Uterus (tissue), 4 donors: ENCODE data around the gene NABP2. TPM values are rescaled to one million over a fixed set of nuclear protein-coding genes. Genes with fewer than 3 reads are reported as not detected.
"Not testable (repeated sequence)": the region's sequence is repeated elsewhere in the genome, so short reads cannot be mapped to it uniquely, and the experiment has no call there.

ENCODE experiments used
- DNase-seq, 2 donors: peaks; one replicate each; pipeline ENCODE4 v3.0.0-alpha.2; 2019 to 2020
- H3K27ac ChIP-seq, 2 donors: fragments of 200-600 bp; sonication (generic); 1 replicate in 1 of 2; 2 replicates in 1 of 2; pipeline ENCODE4 v1.5.1; 2016 to 2018
- H3K27me3 ChIP-seq, 2 donors: fragments of 200-600 bp; sonication (generic); one replicate each; pipeline ENCODE4 v1.5.1; 2018 to 2019; ENCODE audit warnings: control low read depth in 1 of 2
- H3K36me3 ChIP-seq, 2 donors: fragments of 200-600 bp; sonication (generic); one replicate each; pipeline ENCODE4 v1.5.1; 2019; ENCODE audit warnings: control low read depth in 1 of 2
- H3K4me1 ChIP-seq, 2 donors: fragments of 200-600 bp; sonication (generic); one replicate each; pipeline ENCODE4 v1.5.1; 2018 to 2019; ENCODE audit warnings: control low read depth in 1 of 2
- H3K4me3 ChIP-seq, 2 donors: fragments of 200-600 bp; sonication (generic); 1 replicate in 1 of 2; 2 replicates in 1 of 2; pipeline ENCODE4 v1.5.1; 2018 to 2019; ENCODE audit warnings: mild to moderate bottlenecking in 1 of 2
- H3K9me3 ChIP-seq, 2 donors: fragments of 200-600 bp; sonication (generic); one replicate each; pipeline ENCODE4 v1.5.1; 2019; ENCODE audit warnings: control low read depth in 1 of 2
- POLR2A ChIP-seq, 2 donors: fragments of 450-650 bp; IDR thresholded peaks; one replicate each; pipeline ENCODE4 v1.6.1; 2016; ENCODE audit warnings: antibody characterized with exemption in 2 of 2, mild to moderate bottlenecking in 1 of 2, moderate library complexity in 1 of 2
- intact Hi-C: fragments of 100-400 bp; cut with DNase I; formaldehyde crosslinking; loops from one replicate; pipeline ENCODE4 v1.15.1; 2023; ENCODE audit warnings: low total_unique reads
- total RNA-seq, 4 donors: library from RNA; depleted of rRNA in 3 of 4; stranded (reverse); fragments of >200 nt in 3 of 4; gene quantifications; one replicate each; pipeline versions ENCODE4 v1.1.0 to v1.2.4, GENCODE V29; 2014 to 2023
- TF ChIP-seq, protein P1 (sequence below), 4 experiments: fragments of 200-600 bp in 2 of 4; fragments of 450-650 bp in 2 of 4; sonication (generic) in 2 of 4; IDR thresholded peaks; one replicate each; pipeline ENCODE4 v1.5.1; 2016 to 2019; ENCODE audit warnings: antibody characterized with exemption in 4 of 4, mild to moderate bottlenecking in 2 of 4, moderate library complexity in 1 of 4
- donor health status: DM: yes; HTN: yes; CAD: no.

NABP2 gene
- total RNA-seq, 4 donors from 2014 or later = 5.0 to 28.4 (median 12.2) TPM

DNA sequence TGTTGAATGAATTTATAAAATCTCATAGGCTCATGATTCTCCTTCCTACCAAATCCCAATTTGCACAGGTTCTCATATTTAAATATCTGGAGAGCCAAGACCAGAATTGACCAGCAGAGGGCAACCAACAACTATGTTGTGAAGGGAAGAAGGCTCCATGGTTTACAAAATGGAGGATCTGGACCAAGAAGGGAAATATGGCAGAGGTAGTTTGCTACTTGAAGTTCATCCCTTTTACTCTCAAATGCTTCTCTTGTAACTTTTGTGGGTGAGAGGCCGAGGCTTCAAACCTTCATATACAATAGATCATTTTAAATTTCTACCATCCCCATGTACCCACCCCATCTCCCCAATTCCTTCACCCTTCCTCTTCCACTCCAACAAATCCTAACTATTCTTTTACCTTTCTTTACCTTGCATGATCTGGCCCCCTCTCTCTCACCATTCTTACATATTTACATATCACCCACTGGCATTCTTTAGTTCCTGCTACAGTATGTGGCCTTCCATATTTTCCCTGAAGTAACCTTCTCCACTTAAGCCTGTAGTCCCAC, 31.0 kb upstream of the NABP2 start:
- intact Hi-C loops = no loop called here
- no peak overlapping the region for H3K27ac ChIP-seq
- H3K9me3 ChIP-seq = no peaks in the 10 kb centered on the region
- H3K4me3 ChIP-seq = no peak overlapping the region
- DNase-seq = peak; percentile 61 to 85
- no peaks in the 10 kb centered on the region for H3K27me3 ChIP-seq
- no peaks in the 10 kb centered on the region for H3K4me1 ChIP-seq
- TF ChIP-seq, protein P1, sequence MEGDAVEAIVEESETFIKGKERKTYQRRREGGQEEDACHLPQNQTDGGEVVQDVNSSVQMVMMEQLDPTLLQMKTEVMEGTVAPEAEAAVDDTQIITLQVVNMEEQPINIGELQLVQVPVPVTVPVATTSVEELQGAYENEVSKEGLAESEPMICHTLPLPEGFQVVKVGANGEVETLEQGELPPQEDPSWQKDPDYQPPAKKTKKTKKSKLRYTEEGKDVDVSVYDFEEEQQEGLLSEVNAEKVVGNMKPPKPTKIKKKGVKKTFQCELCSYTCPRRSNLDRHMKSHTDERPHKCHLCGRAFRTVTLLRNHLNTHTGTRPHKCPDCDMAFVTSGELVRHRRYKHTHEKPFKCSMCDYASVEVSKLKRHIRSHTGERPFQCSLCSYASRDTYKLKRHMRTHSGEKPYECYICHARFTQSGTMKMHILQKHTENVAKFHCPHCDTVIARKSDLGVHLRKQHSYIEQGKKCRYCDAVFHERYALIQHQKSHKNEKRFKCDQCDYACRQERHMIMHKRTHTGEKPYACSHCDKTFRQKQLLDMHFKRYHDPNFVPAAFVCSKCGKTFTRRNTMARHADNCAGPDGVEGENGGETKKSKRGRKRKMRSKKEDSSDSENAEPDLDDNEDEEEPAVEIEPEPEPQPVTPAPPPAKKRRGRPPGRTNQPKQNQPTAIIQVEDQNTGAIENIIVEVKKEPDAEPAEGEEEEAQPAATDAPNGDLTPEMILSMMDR (IDR thresholded peaks at IDR 0.05) = peak; percentile 71 to 92 (median 82)
- TF ChIP-seq POLR2A (IDR thresholded peaks at IDR 0.05) = no peak
- H3K36me3 ChIP-seq = no peaks in the 10 kb centered on the region

DNA sequence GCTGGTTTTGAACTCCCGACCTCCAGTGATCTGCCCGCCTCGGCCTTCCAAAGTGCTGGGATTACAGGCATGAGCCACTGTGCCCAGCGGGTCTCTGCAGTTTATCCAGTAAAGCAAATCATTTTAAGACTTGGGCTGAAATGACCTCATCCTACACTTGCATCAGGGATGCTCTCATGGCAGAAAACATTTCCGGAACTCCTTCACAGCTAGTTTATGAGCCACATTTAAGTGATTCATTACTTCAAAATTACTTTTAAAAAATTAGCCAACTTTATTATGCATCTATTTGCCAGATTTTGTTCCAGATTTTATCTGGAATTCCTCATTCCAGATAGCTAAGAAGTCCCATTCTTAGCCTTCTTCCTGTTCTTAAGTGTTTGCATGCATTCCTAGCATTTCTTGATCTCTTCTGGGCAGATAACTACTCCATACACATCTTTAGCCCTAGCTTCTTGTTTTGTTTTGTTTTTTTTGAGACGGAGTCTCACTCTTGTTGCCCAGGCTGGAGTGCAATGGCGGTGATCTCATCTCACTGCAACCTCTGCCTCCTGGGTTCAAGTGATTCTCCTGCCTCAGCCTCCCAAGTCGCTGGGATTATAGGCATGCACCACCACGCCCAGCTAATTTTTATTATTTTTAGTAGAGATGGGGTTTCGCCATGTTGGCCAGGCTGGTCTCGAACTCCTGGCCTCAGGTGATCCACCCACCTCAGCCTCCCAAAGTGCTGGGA, 27.2 kb upstream of the NABP2 start:
- DNase-seq = peak; percentile 51 to 65

DNA sequence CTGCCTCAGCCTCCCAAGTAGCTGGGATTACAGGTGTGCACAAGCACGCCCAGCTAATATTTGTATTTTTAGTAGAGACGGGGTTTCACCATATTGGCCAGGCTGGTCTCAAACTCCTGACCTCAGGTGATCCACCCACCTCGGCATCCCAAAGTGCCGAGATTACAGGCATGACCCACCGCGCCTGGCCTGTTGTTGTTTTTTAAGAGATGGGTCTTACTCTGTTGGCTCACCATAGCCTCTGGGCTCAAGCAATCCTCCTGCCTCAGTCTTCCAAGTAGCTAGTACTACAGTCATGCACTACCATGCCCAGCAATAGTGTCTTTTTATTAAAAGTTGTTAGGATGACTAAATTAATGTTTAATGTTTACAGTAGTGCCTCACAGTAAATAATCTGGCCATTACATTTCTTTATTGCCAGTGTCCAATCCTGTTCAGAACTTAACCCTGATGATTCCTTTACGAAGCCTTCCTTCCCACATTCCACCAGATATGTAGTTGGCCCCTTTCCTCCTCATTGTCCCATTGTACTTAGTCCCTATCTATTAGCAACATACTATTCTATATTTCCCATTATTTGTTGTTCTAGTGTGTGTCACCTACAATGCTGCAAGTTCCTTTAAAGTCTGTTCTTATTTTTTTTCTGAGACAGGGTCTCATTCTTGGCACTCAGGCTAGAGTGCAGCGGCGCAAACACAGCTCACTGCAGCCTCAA, 26.1 kb upstream of the NABP2 start:
- no peaks in the 10 kb centered on the region for H3K27me3 ChIP-seq
- intact Hi-C loops = no loop called here
- H3K9me3 ChIP-seq = no peaks in the 10 kb centered on the region
- H3K27ac ChIP-seq = peak overlapping the region; percentile 65 to 78
- no peak overlapping the region for H3K4me3 ChIP-seq
- DNase-seq = no peak
- no peaks in the 10 kb centered on the region for H3K36me3 ChIP-seq
- H3K4me1 ChIP-seq = no peaks in the 10 kb centered on the region
- TF ChIP-seq POLR2A (IDR thresholded peaks at IDR 0.05) = no peak

More for the DNA sequence above, 27.2 kb upstream of the NABP2 start:
- H3K27me3 ChIP-seq, H3K4me1 ChIP-seq, intact Hi-C loops, H3K36me3 ChIP-seq, H3K9me3 ChIP-seq, H3K4me3 ChIP-seq: not testable (repeated sequence)
- peak overlapping the region; percentile 65 to 78 for H3K27ac ChIP-seq

DNA sequence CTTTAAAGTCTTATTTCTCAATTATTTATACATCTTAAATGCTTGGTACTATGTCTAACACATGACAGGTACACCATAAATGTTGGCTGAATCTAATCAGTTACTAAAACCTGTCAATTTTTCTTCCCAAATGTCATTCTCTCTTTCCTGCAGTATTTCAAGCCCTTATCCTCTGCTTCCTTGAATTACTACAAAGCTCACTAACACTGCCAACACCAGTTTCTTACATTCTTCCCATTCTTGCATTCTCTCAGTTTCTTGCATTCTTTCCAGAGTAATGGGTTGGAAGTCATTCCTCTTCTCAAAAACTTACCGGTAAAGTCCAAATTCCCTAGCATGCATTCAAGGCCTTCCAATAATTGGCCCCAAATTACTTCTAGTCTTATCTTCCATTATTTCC, 25.3 kb upstream of the NABP2 start:
- TF ChIP-seq, protein P1 (IDR thresholded peaks at IDR 0.05) = no peak
- no peak for TF ChIP-seq POLR2A (IDR thresholded peaks at IDR 0.05)
- intact Hi-C loops = no loop called here
- no peak for DNase-seq
- Histone ChIP-seq H3K27me3 (no peaks in the 10 kb centered on the region), H3K4me3 (no peak overlapping the region), H3K27ac (peak overlapping the region in 1 of 2 donors; percentile 33), H3K36me3 (no peaks in the 10 kb centered on the region), H3K9me3 (no peaks in the 10 kb centered on the region), H3K4me1 (no peaks in the 10 kb centered on the region)

DNA sequence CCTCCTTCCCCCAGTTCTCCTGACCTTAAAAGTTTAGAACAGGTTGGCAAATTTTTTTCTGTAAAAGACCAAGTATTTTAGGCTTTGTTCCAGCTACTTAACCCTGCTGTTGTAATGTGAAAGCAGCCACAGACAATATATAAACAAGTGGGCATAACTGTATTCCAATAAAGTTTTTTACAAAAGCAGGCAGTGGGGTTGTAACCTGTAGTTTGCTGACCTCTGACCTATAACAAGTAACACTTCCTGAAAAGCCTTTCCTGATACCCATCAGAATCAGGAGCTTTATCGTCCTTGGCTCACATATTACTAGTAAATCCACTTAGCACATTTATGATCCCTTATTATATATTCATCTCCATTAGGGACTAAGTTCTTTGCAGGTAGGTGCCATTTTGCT, 21.8 kb upstream of the NABP2 start:
- no peaks in the 10 kb centered on the region for H3K36me3 ChIP-seq
- no peak for TF ChIP-seq POLR2A (IDR thresholded peaks at IDR 0.05)
- TF ChIP-seq, protein P1 (IDR thresholded peaks at IDR 0.05) = no peak
- no peak for DNase-seq
- intact Hi-C loops = no loop called here
- H3K4me3 ChIP-seq = no peak overlapping the region
- no peaks in the 10 kb centered on the region for H3K4me1 ChIP-seq
- no peak overlapping the region for H3K27ac ChIP-seq
- H3K9me3 ChIP-seq = no peaks in the 10 kb centered on the region
- H3K27me3 ChIP-seq = no peaks in the 10 kb centered on the region

DNA sequence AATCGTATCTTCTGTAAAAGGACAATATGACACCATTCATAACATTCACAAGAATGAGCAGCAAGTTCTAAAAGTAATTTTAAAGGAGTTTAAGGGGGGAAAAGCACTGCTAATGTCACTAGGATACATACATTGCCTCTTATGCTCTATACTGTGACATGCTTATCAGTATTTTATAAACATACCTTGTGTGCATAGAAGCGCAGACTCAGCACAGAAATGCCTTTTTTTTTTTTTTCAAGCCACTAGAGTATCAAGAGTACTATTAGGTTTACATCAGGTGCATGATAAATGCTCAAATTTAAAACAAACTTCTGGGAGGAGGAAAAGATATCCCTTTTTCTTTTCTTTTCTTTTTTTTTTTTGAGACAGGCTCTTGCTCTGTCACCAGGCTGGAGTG, 21.3 kb upstream of the NABP2 start:
- DNase-seq = no peak
- Histone ChIP-seq H3K27me3 (no peaks in the 10 kb centered on the region), H3K36me3 (no peaks in the 10 kb centered on the region), H3K4me1 (no peaks in the 10 kb centered on the region), H3K9me3 (no peaks in the 10 kb centered on the region), H3K4me3 (no peak overlapping the region), H3K27ac (no peak overlapping the region)
- TF ChIP-seq, protein P1 (IDR thresholded peaks at IDR 0.05) = no peak
- no peak for TF ChIP-seq POLR2A (IDR thresholded peaks at IDR 0.05)
- intact Hi-C loops = no loop called here
